CD4-positive, alpha-beta T cell (primary cell): ENCODE results near the gene PRRC1. TPM values are rescaled to one million over a fixed set of nuclear protein-coding genes. Genes with fewer than 3 reads are reported as not detected.

Source experiments
- ATAC-seq: fragments of 200-7000 bp; cut with Tn5 transposase; one replicate; pipeline ENCODE4 v1.10.0; 2022; ENCODE audit warnings: mild to moderate bottlenecking; ENCODE audit not compliant: poor library complexity
- CTCF ChIA-PET: fragments of 350-600 bp; sonication (Branson Sonifier 250); formaldehyde crosslinking; loops from one replicate; lab custom pipeline; 2021; ENCODE audit warnings: antibody characterized with exemption, inconsistent platforms; lab: Charles Lee
- POLR2A ChIA-PET: fragments of 350-600 bp; sonication (Branson Sonifier 250); formaldehyde crosslinking; loops from one replicate; lab custom pipeline; 2021; ENCODE audit warnings: antibody characterized with exemption, inconsistent platforms; lab: Charles Lee
- DNase-seq, 14 experiments: peaks; one replicate each; pipeline ENCODE4 v3.0.0-alpha.2; 2013 to 2020; ENCODE audit warnings: mixed read lengths in 2 of 14
- H3K27ac ChIP-seq, 2 donors: one replicate each; pipeline versions ENCODE4 v1.5.1 to v1.7.0; 2013; ENCODE audit warnings: low read length in 2 of 2, low read depth in 1 of 2, mild to moderate bottlenecking in 1 of 2
- H3K27me3 ChIP-seq, 2 experiments: 1 replicate in 1 of 2; 2 replicates in 1 of 2; pipeline versions ENCODE4 v1.6.1 to v1.7.0; 2013; ENCODE audit warnings: low read length in 2 of 2, control low read depth in 1 of 2, mild to moderate bottlenecking in 1 of 2, moderate library complexity in 1 of 2; ENCODE audit not compliant: insufficient read depth in 2 of 2, control insufficient read depth in 1 of 2
- H3K36me3 ChIP-seq: one replicate; pipeline ENCODE4 v1.6.1; 2013; ENCODE audit warnings: low read length, control low read depth; ENCODE audit not compliant: insufficient read depth
- H3K4me1 ChIP-seq: one replicate; pipeline ENCODE4 v1.6.1; 2013; ENCODE audit warnings: low read length, control low read depth; ENCODE audit not compliant: insufficient read depth
- H3K4me3 ChIP-seq: one replicate; pipeline ENCODE4 v1.5.1; 2013; ENCODE audit warnings: mild to moderate bottlenecking, low read length, moderate library complexity
- H3K9me3 ChIP-seq, 2 experiments: 1 replicate in 1 of 2; 2 replicates in 1 of 2; pipeline versions ENCODE4 v1.6.1 to v1.7.0; 2013; ENCODE audit warnings: low read length in 2 of 2, mild to moderate bottlenecking in 2 of 2, control low read depth in 1 of 2, moderate library complexity in 1 of 2; ENCODE audit not compliant: control insufficient read depth in 1 of 2, insufficient read depth in 1 of 2
- H3K27ac Mint-ChIP-seq: one replicate; pipeline ENCODE4 v1.8.0; 2020; ENCODE audit warnings: mixed read lengths
- H3K27me3 Mint-ChIP-seq: one replicate; pipeline ENCODE4 v1.8.0; 2021; ENCODE audit warnings: mixed read lengths
- H3K36me3 Mint-ChIP-seq: one replicate; pipeline ENCODE4 v1.8.0; 2021; ENCODE audit warnings: low read depth, mixed read lengths
- H3K4me1 Mint-ChIP-seq: one replicate; pipeline ENCODE4 v1.8.0; 2021; ENCODE audit warnings: low read depth, mixed read lengths
- H3K4me3 Mint-ChIP-seq: one replicate; pipeline ENCODE4 v1.8.0; 2020; ENCODE audit warnings: mild to moderate bottlenecking, mixed read lengths
- H3K9me3 Mint-ChIP-seq: one replicate; pipeline ENCODE4 v1.8.0; 2020; ENCODE audit warnings: mixed read lengths
- intact Hi-C, 2 experiments: fragments of 100-400 bp; cut with DNase I in 1 of 2; cut with micrococcal nuclease in 1 of 2; formaldehyde crosslinking; loops; one replicate each; pipeline versions ENCODE4 v1.15.1 to v1.9.0; 2023 to 2025; cut with DNase I, micrococcal nuclease
- total RNA-seq, 174 experiments: library from RNA in 2 of 174; stranded (reverse) in 2 of 174; gene quantifications; one replicate each; pipeline ENCODE4 v1.2.3 and lab custom pipeline; 2021 to 2026
- TF ChIP-seq, protein P1 (sequence below): fragments of 200-600 bp; IDR thresholded peaks from one replicate; pipeline ENCODE4 v1.8.0; 2022; ENCODE audit warnings: antibody characterized with exemption, mild to moderate bottlenecking

The PRRC1 gene
- total RNA-seq, 2 experiments from 2014 or later = 32.0 to 33.8 TPM

DNA sequence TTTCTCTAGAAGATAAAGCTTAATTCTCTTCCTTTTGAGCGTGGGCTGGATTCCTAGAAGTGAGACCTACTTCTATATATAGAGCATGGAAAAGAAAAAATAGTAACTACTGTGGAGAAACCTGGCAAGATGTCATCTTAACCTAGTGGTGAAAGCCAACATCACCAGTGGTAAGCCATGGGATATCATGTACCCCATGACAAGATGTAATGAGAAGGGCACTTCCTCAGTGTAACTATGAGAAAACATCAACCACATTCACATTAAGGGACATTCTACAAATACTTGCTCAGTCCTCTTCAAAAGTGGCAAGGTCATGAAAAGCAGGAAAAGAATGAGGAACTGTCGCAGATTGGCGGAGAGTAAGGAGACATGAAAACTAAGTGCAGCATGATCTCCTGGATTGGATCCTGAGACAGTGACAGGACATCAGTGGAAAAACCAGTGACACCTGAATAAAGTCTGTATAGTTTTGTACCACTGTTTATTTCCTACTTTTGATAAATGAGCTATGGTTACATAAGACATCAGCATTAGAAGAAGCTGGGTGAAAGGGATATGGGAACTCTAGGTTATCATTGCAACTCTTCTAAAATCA, 65.4 kb downstream of the PRRC1 start:
- peaks cover 7% of the 10 kb centered on the region for H3K27me3 Mint-ChIP-seq
- Histone ChIP-seq H3K9me3 (no peaks in the 10 kb centered on the region), H3K27ac (no peak overlapping the region), H3K4me1 (no peaks in the 10 kb centered on the region), H3K36me3 (no peaks in the 10 kb centered on the region), H3K27me3 (no peaks in the 10 kb centered on the region), H3K4me3 (no peak overlapping the region)
- no peaks in the 10 kb centered on the region for H3K4me1 Mint-ChIP-seq
- no peak overlapping the region for H3K27ac Mint-ChIP-seq
- no peak for ATAC-seq
- no peaks in the 10 kb centered on the region for H3K9me3 Mint-ChIP-seq
- CTCF ChIA-PET = no interaction called here
- no peaks in the 10 kb centered on the region for H3K36me3 Mint-ChIP-seq
- intact Hi-C loops = no loop called here
- TF ChIP-seq, protein P1, sequence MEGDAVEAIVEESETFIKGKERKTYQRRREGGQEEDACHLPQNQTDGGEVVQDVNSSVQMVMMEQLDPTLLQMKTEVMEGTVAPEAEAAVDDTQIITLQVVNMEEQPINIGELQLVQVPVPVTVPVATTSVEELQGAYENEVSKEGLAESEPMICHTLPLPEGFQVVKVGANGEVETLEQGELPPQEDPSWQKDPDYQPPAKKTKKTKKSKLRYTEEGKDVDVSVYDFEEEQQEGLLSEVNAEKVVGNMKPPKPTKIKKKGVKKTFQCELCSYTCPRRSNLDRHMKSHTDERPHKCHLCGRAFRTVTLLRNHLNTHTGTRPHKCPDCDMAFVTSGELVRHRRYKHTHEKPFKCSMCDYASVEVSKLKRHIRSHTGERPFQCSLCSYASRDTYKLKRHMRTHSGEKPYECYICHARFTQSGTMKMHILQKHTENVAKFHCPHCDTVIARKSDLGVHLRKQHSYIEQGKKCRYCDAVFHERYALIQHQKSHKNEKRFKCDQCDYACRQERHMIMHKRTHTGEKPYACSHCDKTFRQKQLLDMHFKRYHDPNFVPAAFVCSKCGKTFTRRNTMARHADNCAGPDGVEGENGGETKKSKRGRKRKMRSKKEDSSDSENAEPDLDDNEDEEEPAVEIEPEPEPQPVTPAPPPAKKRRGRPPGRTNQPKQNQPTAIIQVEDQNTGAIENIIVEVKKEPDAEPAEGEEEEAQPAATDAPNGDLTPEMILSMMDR = no peak
- POLR2A ChIA-PET = no interaction called here
- H3K4me3 Mint-ChIP-seq = no peak overlapping the region
- DNase-seq = no peak

DNA sequence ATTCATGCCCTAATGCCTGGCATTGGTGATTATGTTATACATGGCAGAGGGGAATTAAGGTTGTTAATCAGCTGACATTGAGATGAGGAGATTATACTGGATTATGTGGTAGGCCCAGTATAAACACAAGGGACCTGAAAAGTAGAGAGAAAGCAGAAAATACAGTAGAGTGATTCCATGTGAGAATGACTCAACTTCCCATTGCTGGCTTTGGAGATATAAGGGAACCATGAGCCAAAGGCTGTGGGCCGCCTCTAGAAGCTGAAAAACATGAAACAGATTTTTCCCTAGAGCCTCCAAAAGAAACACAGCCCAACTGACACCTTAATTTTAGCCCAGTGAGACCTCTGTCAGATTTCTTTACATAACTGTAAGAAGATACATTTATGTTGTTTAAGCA, 66.4 kb downstream of the PRRC1 start:
- POLR2A ChIA-PET = no interaction called here
- H3K4me3 ChIP-seq = no peak overlapping the region
- no peak overlapping the region for H3K27ac ChIP-seq
- H3K36me3 Mint-ChIP-seq = no peaks in the 10 kb centered on the region
- H3K36me3 ChIP-seq = no peaks in the 10 kb centered on the region
- ATAC-seq (no peak), DNase-seq (no peak)
- TF ChIP-seq, protein P1 = no peak
- no peaks in the 10 kb centered on the region for H3K4me1 Mint-ChIP-seq
- no peak overlapping the region for H3K27ac Mint-ChIP-seq
- intact Hi-C loops = no loop called here
- H3K9me3 ChIP-seq = no peaks in the 10 kb centered on the region
- H3K4me3 Mint-ChIP-seq = no peak overlapping the region
- no peaks in the 10 kb centered on the region for H3K27me3 ChIP-seq
- H3K4me1 ChIP-seq = no peaks in the 10 kb centered on the region
- H3K9me3 Mint-ChIP-seq = no peaks in the 10 kb centered on the region
- CTCF ChIA-PET = no interaction called here
- no peaks in the 10 kb centered on the region for H3K27me3 Mint-ChIP-seq

DNA sequence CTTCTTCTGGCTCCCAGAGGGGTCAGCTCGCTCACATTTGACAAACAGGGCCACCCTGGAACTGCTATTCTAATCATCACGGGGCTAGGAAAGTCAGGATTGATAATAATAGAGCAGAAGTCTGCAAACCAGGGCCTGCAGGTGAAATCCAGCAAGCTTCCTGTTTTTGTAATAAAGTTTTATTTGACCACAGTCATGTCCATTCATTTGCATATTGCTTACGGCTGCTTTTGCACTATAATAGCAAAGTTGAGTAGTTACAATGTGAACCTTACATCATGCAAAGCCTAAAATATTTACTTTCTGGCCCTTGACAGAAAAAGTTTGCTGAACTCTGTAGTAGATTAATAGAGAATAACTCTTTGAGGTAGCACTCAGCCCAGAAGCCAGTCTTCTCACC, 68.2 kb downstream of the PRRC1 start:
- Mint-ChIP-seq H3K36me3 (no peaks in the 10 kb centered on the region), H3K4me1 (no peaks in the 10 kb centered on the region), H3K9me3 (no peaks in the 10 kb centered on the region), H3K27ac (no peak overlapping the region), H3K27me3 (no peaks in the 10 kb centered on the region), H3K4me3 (no peak overlapping the region)
- ATAC-seq (no peak), DNase-seq (no peak)
- CTCF ChIA-PET = no interaction called here
- Histone ChIP-seq H3K4me3 (no peak overlapping the region), H3K27ac (no peak overlapping the region), H3K9me3 (no peaks in the 10 kb centered on the region), H3K27me3 (no peaks in the 10 kb centered on the region), H3K4me1 (no peaks in the 10 kb centered on the region), H3K36me3 (no peaks in the 10 kb centered on the region)
- intact Hi-C loops = no loop called here
- POLR2A ChIA-PET = no interaction called here
- TF ChIP-seq, protein P1 = no peak
